ENCODE data around the gene SLC22A16.

DNA sequence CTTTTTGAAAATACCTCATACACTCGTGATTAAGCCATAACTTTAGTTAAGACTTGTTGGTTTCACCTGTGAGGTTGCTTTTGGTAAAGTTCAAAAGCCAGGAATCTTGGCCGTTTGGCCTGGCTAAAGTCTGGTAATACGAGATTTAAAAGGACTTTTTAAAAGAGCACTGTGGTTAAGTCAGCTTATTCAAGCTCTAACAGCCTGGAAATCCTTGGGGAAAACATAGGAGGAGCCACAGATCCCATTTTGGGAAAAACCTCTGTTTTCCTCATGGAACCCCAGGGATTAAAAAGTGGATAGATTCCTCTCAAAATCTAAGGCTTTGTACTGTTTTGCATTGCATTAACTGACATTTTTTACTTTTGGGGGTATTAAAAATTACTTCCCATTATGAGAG lies 13.7 kb upstream of the SLC22A16 start:
- TF ChIP-seq, protein P1, sequence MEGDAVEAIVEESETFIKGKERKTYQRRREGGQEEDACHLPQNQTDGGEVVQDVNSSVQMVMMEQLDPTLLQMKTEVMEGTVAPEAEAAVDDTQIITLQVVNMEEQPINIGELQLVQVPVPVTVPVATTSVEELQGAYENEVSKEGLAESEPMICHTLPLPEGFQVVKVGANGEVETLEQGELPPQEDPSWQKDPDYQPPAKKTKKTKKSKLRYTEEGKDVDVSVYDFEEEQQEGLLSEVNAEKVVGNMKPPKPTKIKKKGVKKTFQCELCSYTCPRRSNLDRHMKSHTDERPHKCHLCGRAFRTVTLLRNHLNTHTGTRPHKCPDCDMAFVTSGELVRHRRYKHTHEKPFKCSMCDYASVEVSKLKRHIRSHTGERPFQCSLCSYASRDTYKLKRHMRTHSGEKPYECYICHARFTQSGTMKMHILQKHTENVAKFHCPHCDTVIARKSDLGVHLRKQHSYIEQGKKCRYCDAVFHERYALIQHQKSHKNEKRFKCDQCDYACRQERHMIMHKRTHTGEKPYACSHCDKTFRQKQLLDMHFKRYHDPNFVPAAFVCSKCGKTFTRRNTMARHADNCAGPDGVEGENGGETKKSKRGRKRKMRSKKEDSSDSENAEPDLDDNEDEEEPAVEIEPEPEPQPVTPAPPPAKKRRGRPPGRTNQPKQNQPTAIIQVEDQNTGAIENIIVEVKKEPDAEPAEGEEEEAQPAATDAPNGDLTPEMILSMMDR (IDR thresholded peaks at IDR 0.05 in 4 of 5, conservative IDR thresholded peaks at IDR 0.05 in 1 of 5): no peak
- TF ChIP-seq POLR2A (IDR thresholded peaks at IDR 0.05): no peak

All from gastrocnemius medialis (tissue), 4 donors.